IMR-90 (cell line): ENCODE results near the gene MAPKAPK2. TPM values are rescaled to one million over a fixed set of nuclear protein-coding genes. Genes with fewer than 3 reads are reported as not detected.

Source experiments
- ATAC-seq: fragments of 200-7000 bp; cut with Tn5 transposase; 2 replicates; pipeline ENCODE4 v1.9.1; 2020; ENCODE audit warnings: low read depth, mild to moderate bottlenecking, moderate library complexity
- Bru-seq: library from RNA; stranded (reverse); fragments of 400-500 nt; gene quantifications from one replicate; lab custom pipeline; 2021; lab: Mats Ljungman, UMichigan
- BruChase-seq, 2 experiments: library from RNA; stranded (reverse); fragments of 400-500 nt; gene quantifications; one replicate each; lab custom pipeline; 2021; lab: Mats Ljungman, UMichigan
- BruUV-seq: library from RNA; stranded (reverse); fragments of 400-500 nt; replicated peaks from 2 replicates; lab custom pipeline; 2021; lab: Mats Ljungman, UMichigan
- CTCF ChIA-PET: fragments of 300-600 bp; formaldehyde crosslinking; extraction: SDS; loops from one replicate; lab custom pipeline; 2021; ENCODE audit warnings: antibody characterized with exemption; lab: Yijun Ruan, JAX
- POLR2A ChIA-PET: fragments of 300-600 bp; sonication (Branson Sonifier 250); formaldehyde crosslinking; loops from one replicate; lab custom pipeline; 2022; ENCODE audit warnings: antibody characterized with exemption; ENCODE audit not compliant: unreplicated experiment; lab: Charles Lee
- DNase-seq: peaks from one replicate; pipeline ENCODE4 v3.0.0; 2013
- H2AFZ ChIP-seq: replicated peaks from 2 replicates; pipeline ENCODE3; 2013; ENCODE audit warnings: low read length, mild to moderate bottlenecking; ENCODE audit not compliant: poor library complexity
- H2AK5ac ChIP-seq: 2 replicates; pipeline ENCODE4 v1.6.1; 2013; ENCODE audit warnings: low read depth, low read length, inconsistent platforms
- H2AK9ac ChIP-seq: replicated peaks from 2 replicates; pipeline ENCODE3; 2013; ENCODE audit warnings: mild to moderate bottlenecking, low read depth, low read length, moderate library complexity; ENCODE audit not compliant: poor library complexity
- H2BK120ac ChIP-seq: 2 replicates; pipeline ENCODE4 v1.6.1; 2013; ENCODE audit warnings: low read depth, low read length, inconsistent platforms
- H2BK15ac ChIP-seq: 3 replicates; pipeline ENCODE4 v1.6.1; 2013; ENCODE audit warnings: low read depth, low read length, inconsistent platforms
- H2BK20ac ChIP-seq: 2 replicates; pipeline ENCODE4 v1.6.1; 2013; ENCODE audit warnings: low read depth, mild to moderate bottlenecking, inconsistent platforms, low read length, moderate library complexity
- H2BK5ac ChIP-seq: 2 replicates; pipeline ENCODE4 v1.6.1; 2013; ENCODE audit warnings: mild to moderate bottlenecking, low read depth, low read length, inconsistent platforms; ENCODE audit not compliant: poor library complexity, severe bottlenecking
- H3K14ac ChIP-seq: replicated peaks from 2 replicates; pipeline ENCODE4 v1.6.1; 2013; ENCODE audit warnings: low read depth, low read length, inconsistent platforms
- H3K18ac ChIP-seq: 2 replicates; pipeline ENCODE4 v1.6.1; 2013; ENCODE audit warnings: low read depth, low read length, control low read depth
- H3K23ac ChIP-seq: 2 replicates; pipeline ENCODE4 v1.6.1; 2013; ENCODE audit warnings: low read depth, low read length, inconsistent platforms
- H3K27ac ChIP-seq: 2 replicates; pipeline ENCODE4 v1.5.1; 2013; ENCODE audit warnings: mild to moderate bottlenecking, control low read depth, low read length; ENCODE audit not compliant: insufficient read depth
- H3K27me3 ChIP-seq: 2 replicates; pipeline ENCODE4 v1.6.1; 2013; ENCODE audit warnings: low read length; ENCODE audit not compliant: control insufficient read depth, insufficient read depth
- H3K36me3 ChIP-seq: 2 replicates; pipeline ENCODE4 v1.6.1; 2013; ENCODE audit warnings: low read length, mixed read lengths; ENCODE audit not compliant: control insufficient read depth, insufficient read depth
- H3K4ac ChIP-seq: 2 replicates; pipeline ENCODE4 v1.6.1; 2013; ENCODE audit warnings: low read depth, low read length, inconsistent platforms
- H3K4me1 ChIP-seq: 2 replicates; pipeline ENCODE4 v1.6.1; 2013; ENCODE audit warnings: low read length, mixed read lengths; ENCODE audit not compliant: control insufficient read depth, insufficient read depth
- H3K4me2 ChIP-seq: 2 replicates; pipeline ENCODE4 v1.6.1; 2013; ENCODE audit warnings: low read depth, mild to moderate bottlenecking, control low read depth, low read length, moderate library complexity
- H3K4me3 ChIP-seq: 2 replicates; pipeline ENCODE4 v1.5.1; 2013; ENCODE audit warnings: low read depth, mild to moderate bottlenecking, control low read depth, low read length, moderate library complexity; ENCODE audit not compliant: insufficient read depth
- H3K56ac ChIP-seq: 2 replicates; pipeline ENCODE4 v1.6.1; 2013; ENCODE audit warnings: low read length, inconsistent platforms; ENCODE audit not compliant: insufficient read depth; ENCODE audit errors: extremely low read depth
- H3K79me1 ChIP-seq, 2 experiments: 2 replicates each; pipeline ENCODE4 v1.6.1; 2013; ENCODE audit warnings: low read length in 2 of 2, inconsistent platforms in 1 of 2, low read depth in 1 of 2
- H3K9ac ChIP-seq: 2 replicates; pipeline ENCODE4 v1.6.1; 2013; ENCODE audit warnings: low read depth, low read length, control low read depth
- H3K9me1 ChIP-seq: 2 replicates; pipeline ENCODE4 v1.6.1; 2013; ENCODE audit warnings: low read length, inconsistent platforms; ENCODE audit not compliant: insufficient read depth
- H3K9me3 ChIP-seq: 2 replicates; pipeline ENCODE4 v1.6.1; 2013; ENCODE audit warnings: low read length; ENCODE audit not compliant: control insufficient read depth, insufficient read depth
- H4K20me1 ChIP-seq: 2 replicates; pipeline ENCODE4 v1.6.1; 2013; ENCODE audit warnings: low read length, inconsistent platforms; ENCODE audit not compliant: insufficient read depth
- H4K5ac ChIP-seq: 2 replicates; pipeline ENCODE4 v1.6.1; 2013; ENCODE audit warnings: mild to moderate bottlenecking, low read depth, low read length, control low read depth
- H4K8ac ChIP-seq, 2 experiments: 2 replicates each; pipeline ENCODE4 v1.6.1; 2013; ENCODE audit warnings: low read depth in 2 of 2, low read length in 2 of 2, control low read depth in 1 of 2, inconsistent platforms in 1 of 2
- H4K91ac ChIP-seq: 2 replicates; pipeline ENCODE4 v1.6.1; 2013; ENCODE audit warnings: low read depth, low read length, inconsistent platforms; ENCODE audit not compliant: insufficient read depth
- BHLHE40 ChIP-seq: fragments of 150-350 bp; IDR thresholded peaks from 2 replicates; pipeline ENCODE4 v1.6.1; 2016; ENCODE audit warnings: mild to moderate bottlenecking, low read depth, low read length
- FOS ChIP-seq: fragments of 150-350 bp; IDR thresholded peaks from 2 replicates; pipeline ENCODE4 v1.6.1; 2016; ENCODE audit warnings: low read depth, low read length
- MAFK ChIP-seq: IDR thresholded peaks from 2 replicates; pipeline ENCODE4 v1.6.1; 2012; ENCODE audit warnings: low read depth, low read length, improper control_type of control experiment
- MAZ ChIP-seq: IDR thresholded peaks from 2 replicates; pipeline ENCODE4 v1.6.1; 2012; ENCODE audit warnings: low read depth, mild to moderate bottlenecking, low read length, improper control_type of control experiment, moderate library complexity, borderline replicate concordance
- MXI1 ChIP-seq: IDR thresholded peaks from 2 replicates; pipeline ENCODE4 v1.6.1; 2012; ENCODE audit warnings: low read depth, mild to moderate bottlenecking, low read length, moderate library complexity, borderline replicate concordance
- NFE2L2 ChIP-seq: fragments of 150-350 bp; IDR thresholded peaks from 2 replicates; pipeline ENCODE4 v1.6.1; 2016; ENCODE audit warnings: low read depth, mild to moderate bottlenecking, low read length
- POLR2A ChIP-seq: IDR thresholded peaks from 2 replicates; pipeline ENCODE4 v1.6.1; 2012; ENCODE audit warnings: mild to moderate bottlenecking, low read depth, low read length
- RAD21 ChIP-seq: IDR thresholded peaks from 2 replicates; pipeline ENCODE4 v1.6.1; 2012; ENCODE audit warnings: low read length, improper control_type of control experiment
- RCOR1 ChIP-seq: IDR thresholded peaks from 2 replicates; pipeline ENCODE4 v1.6.1; 2012; ENCODE audit warnings: mild to moderate bottlenecking, low read length, improper control_type of control experiment; ENCODE audit not compliant: insufficient replicate concordance
- SMC3 ChIP-seq: fragments of 150-350 bp; IDR thresholded peaks from 2 replicates; pipeline ENCODE4 v1.6.1; 2016; ENCODE audit warnings: low read depth, mild to moderate bottlenecking, antibody characterized with exemption, low read length, moderate library complexity
- WGBS, 2 experiments: methylation state at CpG; one replicate each; pipeline versions ENCODE4 v1.1.5 to v1.1.7; 2013; ENCODE audit warnings: missing lambda C conversion rate in 2 of 2; ENCODE audit not compliant: insufficient read length in 1 of 2; ENCODE audit errors: extremely low coverage in 2 of 2; 5-methylcytosine and 5-hydroxymethylcytosine counted together
- dilution Hi-C: fragments of 300-500 bp; cut with HindIII; formaldehyde crosslinking; loops from one replicate; pipeline ENCODE4 v1.14.3; 2018; ENCODE audit warnings: low sequenced_read_pairs; ENCODE audit not compliant: unreplicated experiment
- in situ Hi-C: fragments of 300-500 bp; cut with MboI; formaldehyde crosslinking; loops from 3 replicates; pipeline ENCODE4 v1.14.3; 2019; ENCODE audit warnings: low sequenced_read_pairs, inconsistent platforms, mixed read lengths
- intact Hi-C: fragments of 100-400 bp; cut with micrococcal nuclease; formaldehyde crosslinking; loops from 2 replicates; pipeline ENCODE4 v1.10.0; 2022
- long read RNA-seq: library from polyadenylated mRNA; unstranded; transcript quantifications from one replicate; pipeline ENCODE4 v2.0.0, GENCODE V29; 2021; ENCODE audit not compliant: unreplicated experiment
- polyA plus RNA-seq, 3 experiments: library from polyadenylated mRNA; depleted of rRNA; stranded (reverse); fragments of >200 nt; gene quantifications; 2 replicates each; pipeline ENCODE4 v1.2.3, GENCODE V29; 2012; ENCODE audit warnings: low replicate concordance in 1 of 3
- total RNA-seq: library from RNA; depleted of rRNA; stranded (reverse); fragments of >200 nt; gene quantifications from 2 replicates; pipeline ENCODE4 v1.2.3, GENCODE V29; 2012; rRNA removed
- TF ChIP-seq, protein P1 (sequence below): fragments of 150-350 bp; IDR thresholded peaks from 2 replicates; pipeline ENCODE4 v1.6.1; 2016; ENCODE audit warnings: low read depth, mild to moderate bottlenecking, low read length, moderate library complexity, borderline replicate concordance
- TF ChIP-seq, protein P2 (sequence below): conservative IDR thresholded peaks from 2 replicates; pipeline ENCODE4 v1.5.1; 2012; ENCODE audit warnings: mild to moderate bottlenecking, low read depth, low read length, improper control_type of control experiment

The MAPKAPK2 gene
- 50.8 and 56.5 TPM in 2 replicates for total RNA-seq
- 60.7 and 66.4 TPM in 2 replicates for polyA plus RNA-seq (2012; rRNA removed)
- 42.3 and 56.1 TPM in 2 replicates for polyA plus RNA-seq (2012; cell fraction: cytosol; rRNA removed)
- polyA plus RNA-seq (2012; cell fraction: nucleus; rRNA removed; ENCODE audit: low replicate concordance): 86.1 and 91.5 TPM in 2 replicates
- percentile 96 among the genes with signal in this experiment for Bru-seq, nascent RNA
- percentile 90 among the genes with signal in this experiment for BruChase-seq, experiment 1, labeled RNA remaining after a 6-hour chase
- percentile 88 among the genes with signal in this experiment for BruChase-seq, experiment 2, labeled RNA remaining after a 2-hour chase
- long read RNA-seq, partial matches to known transcripts: 1 of 30 reads
- long read RNA-seq, other reads (novel, unspliced or antisense): 25 of 30 reads

DNA sequence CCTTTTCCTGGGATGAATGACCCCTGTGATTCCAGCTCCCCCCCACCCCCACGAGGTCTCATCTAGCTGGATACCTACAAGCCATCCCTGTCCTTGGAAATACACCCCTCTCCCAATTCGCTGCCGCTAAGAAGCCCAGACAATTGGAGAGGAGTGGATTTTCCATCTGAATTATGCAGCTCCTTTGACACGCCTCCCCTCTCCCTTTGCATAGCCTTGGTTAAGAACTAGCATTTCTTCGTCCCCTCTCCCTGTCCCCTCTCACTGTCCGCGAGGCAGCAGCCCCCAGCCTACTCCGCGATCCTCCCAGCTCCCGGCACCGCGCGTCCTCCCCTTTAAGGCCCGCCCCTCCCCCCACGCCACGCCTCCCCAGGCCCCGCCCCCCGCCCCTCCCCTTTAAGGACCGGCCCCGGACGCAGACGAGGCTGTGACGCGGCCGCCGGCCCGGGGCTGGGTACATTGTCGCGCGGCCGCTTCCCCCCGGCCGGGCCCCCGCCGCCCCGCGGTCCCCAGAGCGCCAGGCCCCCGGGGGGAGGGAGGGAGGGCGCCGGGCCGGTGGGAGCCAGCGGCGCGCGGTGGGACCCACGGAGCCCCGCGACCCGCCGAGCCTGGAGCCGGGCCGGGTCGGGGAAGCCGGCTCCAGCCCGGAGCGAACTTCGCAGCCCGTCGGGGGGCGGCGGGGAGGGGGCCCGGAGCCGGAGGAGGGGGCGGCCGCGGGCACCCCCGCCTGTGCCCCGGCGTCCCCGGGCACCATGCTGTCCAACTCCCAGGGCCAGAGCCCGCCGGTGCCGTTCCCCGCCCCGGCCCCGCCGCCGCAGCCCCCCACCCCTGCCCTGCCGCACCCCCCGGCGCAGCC lies at the start of gene MAPKAPK2:
TSS of gene MAPKAPK2 (plus strand) at position 428 of the 856 bp plus-strand sequence. CDS start at position 753, 325 bp downstream.
- no TSS peak for BruUV-seq
- DNase-seq (peak; percentile 61), ATAC-seq (peak; percentile 77)
- in situ Hi-C loops (no loop called here), intact Hi-C loops (loop anchor here (5.0 kb wide), 1 partner anchor 38 kb away; no protein-coding TSS in a partner anchor), dilution Hi-C loops (no loop called here)
- H2AK5ac ChIP-seq: peak within 1 kb of the TSS; percentile 85
- H3K9me1 ChIP-seq: peaks cover 17% of the 10 kb centered on the region
- H3K79me1 ChIP-seq: peaks cover 0 to 35% of the 10 kb centered on the region in 2 experiments; a peak in 2 of 4 replicates
- peak within 1 kb of the TSS; percentile 92; the same call in 2 of the 3 replicates for H2BK15ac ChIP-seq
- peak within 1 kb of the TSS; percentile 81 for H2BK120ac ChIP-seq
- H3K14ac ChIP-seq: peak within 1 kb of the TSS; percentile 92
- peak within 1 kb of the TSS; percentile 95 for H4K5ac ChIP-seq
- peaks cover 41% of the 10 kb centered on the region for H4K20me1 ChIP-seq
- H2BK20ac ChIP-seq: peak within 1 kb of the TSS; percentile 70
- H3K4me2 ChIP-seq: peak within 1 kb of the TSS; percentile 100
- peak within 1 kb of the TSS; percentile 96 for H3K18ac ChIP-seq
- H4K91ac ChIP-seq: peak within 1 kb of the TSS; percentile 90
- no peaks in the 10 kb centered on the region for H3K36me3 ChIP-seq
- peak within 1 kb of the TSS; percentile 80 for H2BK5ac ChIP-seq
- CTCF ChIA-PET: no interaction called here
- H2AFZ ChIP-seq: peak within 1 kb of the TSS; percentile 90
- WGBS, 2 experiments: 0% methylated on average over 22 of the region's 82 CpGs; no CpG with 5 or more reads in 1 of the 2 experiments
- no peaks in the 10 kb centered on the region for H3K9me3 ChIP-seq
- H3K4me3 ChIP-seq: peak within 1 kb of the TSS; percentile 96
- peak within 1 kb of the TSS; percentile 100 for H3K27ac ChIP-seq
- POLR2A ChIA-PET: interaction anchor here (0.6 kb wide), 1 partner anchor 500 kb away, joined by 5 read pairs; no protein-coding TSS in a partner anchor
- H3K27me3 ChIP-seq: no peaks in the 10 kb centered on the region; the same call in 1 of the 2 replicates
- H4K8ac ChIP-seq: peak within 1 kb of the TSS; percentile 81 to 87
- no peak for TF ChIP-seq RCOR1
- TF ChIP-seq, protein P1, sequence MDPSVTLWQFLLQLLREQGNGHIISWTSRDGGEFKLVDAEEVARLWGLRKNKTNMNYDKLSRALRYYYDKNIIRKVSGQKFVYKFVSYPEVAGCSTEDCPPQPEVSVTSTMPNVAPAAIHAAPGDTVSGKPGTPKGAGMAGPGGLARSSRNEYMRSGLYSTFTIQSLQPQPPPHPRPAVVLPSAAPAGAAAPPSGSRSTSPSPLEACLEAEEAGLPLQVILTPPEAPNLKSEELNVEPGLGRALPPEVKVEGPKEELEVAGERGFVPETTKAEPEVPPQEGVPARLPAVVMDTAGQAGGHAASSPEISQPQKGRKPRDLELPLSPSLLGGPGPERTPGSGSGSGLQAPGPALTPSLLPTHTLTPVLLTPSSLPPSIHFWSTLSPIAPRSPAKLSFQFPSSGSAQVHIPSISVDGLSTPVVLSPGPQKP: no peak
- TF ChIP-seq, protein P2, sequence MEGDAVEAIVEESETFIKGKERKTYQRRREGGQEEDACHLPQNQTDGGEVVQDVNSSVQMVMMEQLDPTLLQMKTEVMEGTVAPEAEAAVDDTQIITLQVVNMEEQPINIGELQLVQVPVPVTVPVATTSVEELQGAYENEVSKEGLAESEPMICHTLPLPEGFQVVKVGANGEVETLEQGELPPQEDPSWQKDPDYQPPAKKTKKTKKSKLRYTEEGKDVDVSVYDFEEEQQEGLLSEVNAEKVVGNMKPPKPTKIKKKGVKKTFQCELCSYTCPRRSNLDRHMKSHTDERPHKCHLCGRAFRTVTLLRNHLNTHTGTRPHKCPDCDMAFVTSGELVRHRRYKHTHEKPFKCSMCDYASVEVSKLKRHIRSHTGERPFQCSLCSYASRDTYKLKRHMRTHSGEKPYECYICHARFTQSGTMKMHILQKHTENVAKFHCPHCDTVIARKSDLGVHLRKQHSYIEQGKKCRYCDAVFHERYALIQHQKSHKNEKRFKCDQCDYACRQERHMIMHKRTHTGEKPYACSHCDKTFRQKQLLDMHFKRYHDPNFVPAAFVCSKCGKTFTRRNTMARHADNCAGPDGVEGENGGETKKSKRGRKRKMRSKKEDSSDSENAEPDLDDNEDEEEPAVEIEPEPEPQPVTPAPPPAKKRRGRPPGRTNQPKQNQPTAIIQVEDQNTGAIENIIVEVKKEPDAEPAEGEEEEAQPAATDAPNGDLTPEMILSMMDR: no peak
- TF ChIP-seq SMC3: no peak
- peak; percentile 85 for TF ChIP-seq POLR2A
- TF ChIP-seq MXI1: no peak
- TF ChIP-seq NFE2L2: no peak
- TF ChIP-seq BHLHE40: no peak
- no peak for TF ChIP-seq MAFK
- 0 out of 2 replicates have a peak, but pooled peaks have one; percentile 18 for TF ChIP-seq MAZ
- TF ChIP-seq RAD21: no peak
- no peak for TF ChIP-seq FOS
- peak within 1 kb of the TSS; percentile 94 for H3K23ac ChIP-seq
- peak within 1 kb of the TSS; percentile 85 for H2AK9ac ChIP-seq
- peak within 1 kb of the TSS; percentile 90 for H3K4ac ChIP-seq
- peak within 1 kb of the TSS; percentile 100 for H3K9ac ChIP-seq
- H3K56ac ChIP-seq: peak within 1 kb of the TSS; percentile 93
- peaks cover 17% of the 10 kb centered on the region for H3K4me1 ChIP-seq
